Lower leg skin (tissue), 4 donors: ENCODE measurements around the gene CELA1. TPM values are rescaled to one million over a fixed set of nuclear protein-coding genes. Genes with fewer than 3 reads are reported as not detected.

Experiments
- DNase-seq, 2 donors: peaks; one replicate each; pipeline ENCODE4 v3.0.0-alpha.2; 2019; ENCODE audit warnings: low spot score in 2 of 2
- H3K4me3 ChIP-seq: fragments of 200-600 bp; sonication (generic); 2 replicates; pipeline ENCODE4 v1.5.1; 2017; ENCODE audit warnings: mild to moderate bottlenecking, low read depth; ENCODE audit not compliant: poor library complexity, severe bottlenecking
- POLR2A ChIP-seq, 2 donors: fragments of 450-650 bp; IDR thresholded peaks; one replicate each; pipeline ENCODE4 v1.6.1; 2016 to 2017; ENCODE audit warnings: antibody characterized with exemption in 2 of 2, mild to moderate bottlenecking in 1 of 2, moderate library complexity in 1 of 2
- WGBS, 2 donors: methylation state at CpG; one replicate each; pipeline ENCODE4 v1.1.5; 2018; 5-methylcytosine and 5-hydroxymethylcytosine counted together
- intact Hi-C: fragments of 100-400 bp; cut with DNase I; formaldehyde crosslinking; loops from one replicate; pipeline ENCODE4 v1.15.0; 2023; ENCODE audit warnings: low total_unique reads
- total RNA-seq, 4 donors: library from RNA; depleted of rRNA; stranded (reverse); fragments of >200 nt; gene quantifications; one replicate each; pipeline ENCODE4 v1.1.0, GENCODE V29; 2016
- TF ChIP-seq, protein P1 (sequence below), 3 donors: fragments of 450-650 bp; IDR thresholded peaks; one replicate each; pipeline ENCODE4 v1.5.1; 2016; ENCODE audit warnings: antibody characterized with exemption in 3 of 3, mild to moderate bottlenecking in 3 of 3, moderate library complexity in 2 of 3

CELA1 gene
- total RNA-seq, 4 donors from 2014 or later = not detected

DNA sequence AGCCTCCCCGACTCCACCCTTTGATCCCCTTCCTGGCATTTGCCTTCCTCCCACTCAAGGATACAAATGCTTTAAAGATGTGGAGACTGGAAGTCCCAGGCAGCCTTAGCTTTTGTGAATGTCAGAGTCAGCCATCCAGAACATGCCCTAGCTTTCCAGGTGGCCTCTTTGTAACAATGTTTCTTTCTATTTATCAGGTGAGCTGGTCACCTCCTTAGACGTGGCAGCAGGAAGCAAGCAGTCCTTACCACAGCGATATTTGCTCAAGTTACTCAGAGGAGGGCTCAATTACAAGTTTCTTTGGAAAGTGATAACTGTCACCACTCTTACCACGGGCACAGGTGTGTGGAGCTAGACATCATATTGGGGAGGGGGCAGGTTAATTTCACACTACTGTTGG is 39.9 kb upstream of the CELA1 start:
- TF ChIP-seq, protein P1, sequence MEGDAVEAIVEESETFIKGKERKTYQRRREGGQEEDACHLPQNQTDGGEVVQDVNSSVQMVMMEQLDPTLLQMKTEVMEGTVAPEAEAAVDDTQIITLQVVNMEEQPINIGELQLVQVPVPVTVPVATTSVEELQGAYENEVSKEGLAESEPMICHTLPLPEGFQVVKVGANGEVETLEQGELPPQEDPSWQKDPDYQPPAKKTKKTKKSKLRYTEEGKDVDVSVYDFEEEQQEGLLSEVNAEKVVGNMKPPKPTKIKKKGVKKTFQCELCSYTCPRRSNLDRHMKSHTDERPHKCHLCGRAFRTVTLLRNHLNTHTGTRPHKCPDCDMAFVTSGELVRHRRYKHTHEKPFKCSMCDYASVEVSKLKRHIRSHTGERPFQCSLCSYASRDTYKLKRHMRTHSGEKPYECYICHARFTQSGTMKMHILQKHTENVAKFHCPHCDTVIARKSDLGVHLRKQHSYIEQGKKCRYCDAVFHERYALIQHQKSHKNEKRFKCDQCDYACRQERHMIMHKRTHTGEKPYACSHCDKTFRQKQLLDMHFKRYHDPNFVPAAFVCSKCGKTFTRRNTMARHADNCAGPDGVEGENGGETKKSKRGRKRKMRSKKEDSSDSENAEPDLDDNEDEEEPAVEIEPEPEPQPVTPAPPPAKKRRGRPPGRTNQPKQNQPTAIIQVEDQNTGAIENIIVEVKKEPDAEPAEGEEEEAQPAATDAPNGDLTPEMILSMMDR (IDR thresholded peaks at IDR 0.05) = no peak
- TF ChIP-seq POLR2A (IDR thresholded peaks at IDR 0.05) = no peak
- 83 to 87% methylated on average over 4 of the region's 4 CpGs for WGBS, 2 donors
- no peak overlapping the region for H3K4me3 ChIP-seq
- intact Hi-C loops = no loop called here
- no peak for DNase-seq

DNA sequence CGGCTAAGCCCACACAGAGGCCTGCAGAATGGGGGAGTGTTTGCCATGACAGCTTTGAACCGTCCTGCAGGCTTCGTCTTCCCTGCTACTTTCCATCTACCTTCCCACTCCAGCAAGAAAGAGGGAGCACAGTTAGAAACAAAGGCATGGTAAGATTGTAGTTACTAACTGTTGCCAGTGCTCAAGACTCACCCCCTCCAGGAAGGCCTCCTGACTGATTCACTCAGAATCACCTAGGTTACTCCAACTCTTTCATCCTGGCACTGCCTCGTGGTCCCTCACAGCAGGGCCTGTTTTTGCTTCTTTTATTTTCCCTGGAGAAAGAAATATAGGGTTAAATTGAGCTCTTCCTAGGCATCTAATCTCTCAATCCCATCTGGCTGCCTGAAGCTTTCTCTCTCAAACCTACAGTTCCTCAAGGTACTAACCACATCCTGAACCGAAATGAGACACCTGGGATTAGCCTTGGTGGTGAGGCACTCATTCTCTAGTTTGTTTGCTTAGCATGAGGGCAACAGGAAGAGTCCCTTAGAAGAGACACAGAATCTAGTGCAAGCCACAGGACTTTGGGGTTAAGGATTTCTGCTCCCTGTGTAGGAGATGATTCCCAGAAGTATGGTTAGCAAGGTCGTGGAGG is 36.9 kb upstream of the CELA1 start:
- intact Hi-C loops = no loop called here
- no peak for DNase-seq
- WGBS, 2 donors = 71 to 74% methylated on average over 6 of the region's 6 CpGs
- no peak for TF ChIP-seq POLR2A (IDR thresholded peaks at IDR 0.05)
- TF ChIP-seq, protein P1 (IDR thresholded peaks at IDR 0.05) = no peak
- no peak overlapping the region for H3K4me3 ChIP-seq

DNA sequence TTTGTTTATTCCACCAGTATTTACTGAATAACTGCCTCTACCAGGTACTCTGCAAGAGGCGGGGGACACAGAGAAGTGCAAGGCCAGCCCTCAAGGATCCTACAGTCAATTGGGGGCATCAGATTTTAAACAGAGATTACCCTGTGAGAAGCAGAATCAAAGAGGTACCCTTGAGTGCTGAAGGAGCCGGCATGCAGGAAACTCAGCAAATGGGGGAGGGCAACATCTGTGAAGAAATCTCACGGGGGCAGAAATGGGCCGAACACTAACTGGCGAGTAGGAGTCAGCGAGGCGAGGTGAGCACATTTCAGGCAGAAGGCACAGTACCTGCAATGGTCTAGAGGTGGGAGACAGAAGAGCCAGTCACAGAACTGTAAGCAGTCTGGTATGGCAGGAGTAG is 35.7 kb upstream of the CELA1 start:
- WGBS, 2 donors = 86 to 91% methylated on average over 7 of the region's 7 CpGs
- intact Hi-C loops = no loop called here
- DNase-seq = no peak
- TF ChIP-seq POLR2A (IDR thresholded peaks at IDR 0.05) = no peak
- TF ChIP-seq, protein P1 (IDR thresholded peaks at IDR 0.05) = no peak
- H3K4me3 ChIP-seq = no peak overlapping the region

DNA sequence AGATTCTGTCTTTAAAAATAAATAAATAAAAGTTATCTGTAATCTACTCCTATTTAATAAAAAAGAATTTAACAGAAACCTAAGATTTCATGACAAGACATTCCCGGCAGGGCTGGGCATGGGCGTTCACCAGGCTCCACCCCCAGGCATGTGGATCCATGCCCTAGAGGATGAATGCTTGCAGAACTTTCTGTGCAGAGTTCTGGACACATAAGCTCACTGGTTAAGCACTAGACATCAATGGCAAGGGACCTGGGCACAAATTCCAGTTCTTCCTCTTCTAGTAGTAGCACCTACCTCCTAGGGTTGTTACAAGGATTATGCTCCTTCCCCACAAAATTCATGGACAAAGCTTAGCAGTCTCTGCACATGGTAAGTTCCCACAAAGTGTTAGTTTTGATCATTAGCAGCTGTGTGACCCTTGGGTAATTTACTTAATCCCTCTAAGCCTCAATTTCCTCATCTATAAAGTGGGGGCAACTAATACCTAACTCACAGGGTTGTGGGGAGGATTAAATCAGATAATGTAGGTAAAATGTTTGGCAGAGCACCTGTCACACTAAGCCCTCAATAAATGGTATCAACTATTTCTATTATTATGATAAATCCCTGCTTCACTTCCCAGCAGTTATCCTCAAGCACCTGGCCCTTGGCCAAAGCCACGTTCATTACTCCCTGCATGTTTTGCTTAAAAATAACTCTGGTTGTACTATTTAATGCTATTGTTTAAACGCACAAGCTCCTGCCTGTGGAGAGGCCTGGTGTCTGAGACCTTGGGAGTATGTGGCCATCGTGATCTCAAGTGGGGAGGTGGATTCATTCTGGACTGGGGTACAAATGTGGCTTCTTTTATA is 35.0 kb upstream of the CELA1 start:
- 35 to 38% methylated on average over 5 of the region's 5 CpGs for WGBS, 2 donors
- TF ChIP-seq POLR2A (IDR thresholded peaks at IDR 0.05) = no peak
- TF ChIP-seq, protein P1 (IDR thresholded peaks at IDR 0.05) = no peak
- intact Hi-C loops = no loop called here
- H3K4me3 ChIP-seq = no peak overlapping the region
- no peak for DNase-seq

DNA sequence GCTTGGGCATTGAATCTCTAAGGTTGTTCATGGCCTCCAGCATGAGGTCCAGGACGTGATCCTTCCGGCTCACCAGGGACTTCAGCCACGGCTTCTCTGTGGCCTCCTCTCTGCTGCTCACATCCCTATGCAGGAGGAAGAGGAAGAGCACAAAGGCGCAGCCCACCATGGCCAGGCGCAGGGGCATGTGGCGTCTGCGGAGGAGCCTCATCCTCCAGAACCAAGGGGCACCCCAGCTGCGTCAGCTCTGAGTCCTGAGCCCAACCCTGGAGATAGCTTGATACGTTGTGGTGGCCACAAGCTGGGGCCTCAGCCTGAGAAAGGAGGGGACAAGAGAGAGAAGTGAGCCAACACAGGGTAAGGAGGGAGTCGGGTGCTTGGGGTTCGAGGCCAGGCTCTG is 33.1 kb upstream of the CELA1 start:
- WGBS, 2 donors = 92 to 95% methylated on average over 11 of the region's 11 CpGs
- no peak for DNase-seq
- TF ChIP-seq, protein P1 (IDR thresholded peaks at IDR 0.05) = no peak
- TF ChIP-seq POLR2A (IDR thresholded peaks at IDR 0.05) = no peak
- intact Hi-C loops = no loop called here
- H3K4me3 ChIP-seq = no peak overlapping the region
